Kidney (tissue), 14 donors: ENCODE data around the gene RARG. TPM values are rescaled to one million over a fixed set of nuclear protein-coding genes. Genes with fewer than 3 reads are reported as not detected.

Source experiments
- DNase-seq, 5 donors: peaks; one replicate each; pipeline ENCODE4 v3.0.0-alpha.2; 2013 to 2020
- FAIRE-seq: peaks from 2 replicates; lab custom pipeline; 2012; peaks lifted over from hg19 to GRCh38; lab: Jason Lieb, UNC
- H3K27ac ChIP-seq, 2 donors: one replicate each; pipeline ENCODE4 v1.7.0; 2013; ENCODE audit warnings: low read depth in 2 of 2, low read length in 2 of 2, inconsistent platforms in 1 of 2
- H3K27me3 ChIP-seq: one replicate; pipeline ENCODE4 v1.7.1; 2013; ENCODE audit warnings: low read length, inconsistent platforms; ENCODE audit not compliant: control insufficient read depth, insufficient read depth
- H3K36me3 ChIP-seq, 3 donors: one replicate each; pipeline versions ENCODE4 v1.7.0 to v1.7.1; 2013; ENCODE audit warnings: low read length in 3 of 3, control low read depth in 1 of 3, inconsistent platforms in 1 of 3; ENCODE audit not compliant: insufficient read depth in 3 of 3, control insufficient read depth in 2 of 3
- H3K4me1 ChIP-seq, 3 donors: one replicate each; pipeline versions ENCODE4 v1.7.0 to v1.7.1; 2013; ENCODE audit warnings: low read length in 3 of 3, inconsistent platforms in 1 of 3, low read depth in 1 of 3; ENCODE audit not compliant: control insufficient read depth in 2 of 3, insufficient read depth in 2 of 3
- H3K4me3 ChIP-seq, 3 donors: one replicate each; pipeline versions ENCODE4 v1.7.0 to v1.8.1; 2013; ENCODE audit warnings: low read length in 3 of 3, control low read depth in 1 of 3, inconsistent platforms in 1 of 3
- H3K9ac ChIP-seq, 3 donors: one replicate each; pipeline versions ENCODE4 v1.7.0 to v1.7.1; 2013; ENCODE audit warnings: low read length in 3 of 3, control low read depth in 1 of 3, inconsistent platforms in 1 of 3
- H3K9me3 ChIP-seq, 3 donors: one replicate each; pipeline versions ENCODE4 v1.7.0 to v1.7.1; 2013; ENCODE audit warnings: low read length in 3 of 3, control low read depth in 1 of 3, inconsistent platforms in 1 of 3; ENCODE audit not compliant: control insufficient read depth in 2 of 3, insufficient read depth in 1 of 3
- CTCF ChIP-seq: IDR thresholded peaks from 3 replicates; pipeline ENCODE4 v1.5.1; 2012; ENCODE audit warnings: mild to moderate bottlenecking, moderate library complexity, borderline replicate concordance; ENCODE audit not compliant: insufficient read depth; ENCODE audit errors: extremely low read depth
- intact Hi-C: fragments of 100-400 bp; cut with DNase I; formaldehyde crosslinking; loops from one replicate; pipeline ENCODE4 v1.11.1; 2022
- polyA plus RNA-seq: library from polyadenylated mRNA; stranded (reverse); fragments of 350-450 nt; fragmentation: Illumina TruSeq; extraction: RNeasy Lipid Tissue Mini Kit (QIAGEN cat#74804); gene quantifications from one replicate; pipeline ENCODE4 v1.2.3, GENCODE V29; 2014; ENCODE audit warnings: low read depth, low replicate concordance; ENCODE audit not compliant: insufficient read depth
- total RNA-seq: library from RNA; stranded (reverse); fragmentation: NEBNext Ultra II Directional; extraction: Animal tissue kit (Norgen Biotek cat#: 25700); gene quantifications from one replicate; pipeline ENCODE4 v1.2.1, GENCODE V29; 2021
- donor health status: control.
- donor health status: control.
- donor health status: control.
- donor health status: control.
- donor health status: control.
- donor health status: DM: yes; HTN: yes; CAD: no.
- donor health status: Normal renal cell carcinoma (clear cell type).

RARG gene
- total and polyA plus RNA-seq, 2 donors from 2014 or later: 13.2 to 34.1 TPM

- H3K4me1 ChIP-seq: peaks cover 5 to 26% (median 12%) of the 10 kb centered on the region in 3 donors
- no peak for FAIRE-seq
- H3K27me3 ChIP-seq: no peaks in the 10 kb centered on the region
- no peaks in the 10 kb centered on the region for H3K36me3 ChIP-seq
- no peak overlapping the region for H3K9ac ChIP-seq
- intact Hi-C loops: no loop called here
- TF ChIP-seq CTCF: no peak
- H3K27ac ChIP-seq: no peak overlapping the region
- DNase-seq: peak in 1 of 5 donors; percentile 29
- H3K4me3 ChIP-seq: no peak overlapping the region
- H3K9me3 ChIP-seq: no peaks in the 10 kb centered on the region
Observed at GRCh38 chr12:53227341-53227740, 4.7 kb downstream of the RARG start.

GRCh38 chr12:53226815-53227214 is 5.2 kb downstream of the RARG start:
- Histone ChIP-seq H3K27me3 (no peaks in the 10 kb centered on the region), H3K4me3 (no peak overlapping the region), H3K9me3 (no peaks in the 10 kb centered on the region), H3K36me3 (no peaks in the 10 kb centered on the region), H3K4me1 (peaks cover 5 to 27% (median 12%) of the 10 kb centered on the region in 3 donors), H3K9ac (no peak overlapping the region), H3K27ac (no peak overlapping the region)
- no peak for DNase-seq
- TF ChIP-seq CTCF: no peak
- intact Hi-C loops: no loop called here
- no peak for FAIRE-seq

- no peaks in the 10 kb centered on the region for H3K27me3 ChIP-seq
- DNase-seq (peak in 1 of 5 donors; percentile 45), FAIRE-seq (no peak)
- TF ChIP-seq CTCF: no peak
- no peaks in the 10 kb centered on the region for H3K36me3 ChIP-seq
- H3K27ac ChIP-seq: no peak overlapping the region
- H3K9ac ChIP-seq: no peak overlapping the region
- H3K9me3 ChIP-seq: no peaks in the 10 kb centered on the region
- H3K4me1 ChIP-seq: peaks cover 5 to 22% (median 8%) of the 10 kb centered on the region in 3 donors
- H3K4me3 ChIP-seq: no peak overlapping the region
- intact Hi-C loops: no loop called here
Observed at GRCh38 chr12:53225635-53226424, 6.2 kb downstream of the RARG start.
